ENCODE data around the gene PAK6.

- TF ChIP-seq CTCF (IDR thresholded peaks at IDR 0.05; ENCODE audit: borderline replicate concordance, extremely low read depth, low read length, poor library complexity, severe bottlenecking) (no peak), EZH2 (IDR thresholded peaks at IDR 0.05; ENCODE audit: borderline replicate concordance, low read depth, low read length, severe bottlenecking) (no peak)
Measured at GRCh38 chr15:40275523-40275922, 36.7 kb downstream of the PAK6 start.

Measured in DND-41 (cell line).